Superior temporal gyrus (tissue), 1 donor: ENCODE results near the gene CROCC2.

Source experiments
- DNase-seq: peaks from one replicate; pipeline ENCODE4 v3.0.0-alpha.2; 2016; ENCODE audit errors: extremely low spot score

Gene CROCC2

DNA sequence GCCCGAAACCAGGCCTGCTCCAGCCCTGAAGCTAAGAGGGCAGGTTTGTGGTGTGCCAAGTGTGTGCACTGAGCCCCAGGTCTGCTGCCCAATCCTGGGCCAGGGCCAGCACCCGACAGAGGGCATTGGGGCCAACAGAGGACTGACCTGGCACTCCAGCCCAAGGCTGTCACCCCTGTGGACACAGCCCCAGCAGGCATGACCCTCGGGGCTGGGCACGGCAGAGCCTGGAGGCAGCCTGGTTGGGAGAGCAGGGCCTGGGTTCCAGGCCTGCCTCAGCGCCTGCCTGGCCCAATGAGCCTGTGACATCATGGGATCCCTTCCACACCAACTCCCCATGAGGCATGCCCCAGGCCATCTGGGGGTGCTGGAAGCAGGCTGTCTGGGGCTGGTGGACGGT lies 81.5 kb downstream of the CROCC2 start:
- DNase-seq = no peak

DNA sequence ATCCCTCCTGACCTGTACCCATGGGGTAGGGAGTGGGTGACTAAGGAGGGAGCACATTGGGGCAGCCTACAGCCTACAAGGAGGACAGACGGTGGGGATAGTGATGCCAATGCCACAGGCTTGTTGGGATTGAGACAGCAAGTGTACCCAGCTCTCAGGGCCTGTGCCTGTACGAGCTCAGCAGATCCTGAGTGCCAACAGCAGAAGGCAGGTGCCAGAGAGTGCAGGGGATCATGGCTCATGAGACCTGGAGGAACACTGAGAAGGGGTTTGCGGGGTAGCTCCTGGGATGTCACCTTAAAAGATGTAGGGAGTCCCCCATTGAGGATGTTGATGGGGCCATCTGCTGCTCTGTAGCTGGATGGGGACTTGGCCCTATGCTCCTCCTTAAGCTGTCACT lies 82.0 kb downstream of the CROCC2 start:
- DNase-seq = no peak

DNA sequence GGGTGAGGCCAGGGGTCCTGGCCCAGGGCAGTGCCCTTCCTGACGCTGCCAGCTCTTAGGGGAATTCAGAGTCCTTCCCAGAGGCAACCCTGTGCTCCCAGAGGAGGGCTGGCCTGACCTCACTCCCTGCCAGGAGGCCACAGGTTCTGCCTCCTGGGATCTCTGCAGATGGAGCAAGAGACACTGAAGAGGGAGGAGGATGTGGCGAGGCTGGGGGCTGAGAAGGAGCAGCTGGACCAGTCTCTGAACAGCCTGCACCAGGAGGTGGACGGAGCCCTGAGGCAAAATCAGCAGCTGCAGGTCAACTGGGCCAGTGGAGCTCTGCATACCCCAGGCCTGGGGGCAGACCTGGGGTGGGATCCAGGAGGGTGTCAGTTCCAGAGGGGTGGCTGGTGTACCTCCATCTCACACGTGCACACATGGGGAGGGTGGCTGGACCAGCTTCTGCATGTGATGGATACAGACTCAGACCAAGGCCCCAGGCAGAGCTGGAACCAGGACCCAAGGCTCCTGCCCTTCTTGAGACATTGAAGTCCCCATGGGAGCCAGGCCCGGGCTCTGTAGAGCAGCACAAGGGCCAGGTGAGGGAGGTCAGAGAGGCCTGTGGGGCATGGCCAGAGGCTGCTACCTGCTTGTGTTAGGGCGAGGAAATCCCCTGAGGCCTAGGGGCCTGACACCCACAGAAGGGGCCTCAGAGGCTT lies 82.6 kb downstream of the CROCC2 start:
- no peak for DNase-seq

DNA sequence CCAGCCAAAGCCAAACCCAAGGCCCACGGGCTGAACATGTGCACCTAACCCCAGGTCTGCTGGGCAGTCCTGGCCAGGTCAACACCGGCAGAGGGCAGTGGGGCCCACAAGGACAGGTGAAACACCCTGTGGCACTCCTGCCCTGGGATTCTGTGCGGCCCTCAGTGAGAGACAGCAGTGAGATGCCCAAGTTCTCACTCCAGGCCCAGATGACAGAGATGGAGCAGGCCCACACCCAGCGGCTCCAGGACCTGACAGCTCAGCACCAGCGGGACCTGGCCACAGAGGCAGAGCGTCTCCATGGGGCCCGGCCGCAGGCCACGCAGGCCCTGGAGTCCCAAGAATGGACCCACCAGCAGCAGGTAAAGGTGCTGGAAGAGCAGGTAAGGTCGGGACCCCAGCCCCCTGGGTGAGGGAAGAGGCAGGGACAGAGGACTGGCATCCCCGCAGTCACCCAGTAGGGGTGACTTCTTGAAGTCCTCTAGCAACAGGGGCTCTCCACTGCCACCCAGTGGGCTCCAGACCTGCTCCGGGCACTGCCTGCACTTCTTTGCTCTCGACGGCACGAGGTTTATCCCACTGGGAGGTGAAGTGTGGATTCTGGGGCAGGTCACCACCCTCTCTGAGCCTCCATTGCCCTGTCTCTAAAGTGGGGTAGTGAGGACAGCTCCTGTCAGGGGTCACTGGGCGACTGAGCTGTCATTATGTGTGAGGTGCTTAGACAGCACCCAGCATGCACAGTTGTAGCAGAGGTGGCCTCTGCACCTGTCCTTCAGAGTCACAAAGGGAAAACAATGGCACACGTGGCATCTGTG lies 83.5 kb downstream of the CROCC2 start:
- no peak for DNase-seq

DNA sequence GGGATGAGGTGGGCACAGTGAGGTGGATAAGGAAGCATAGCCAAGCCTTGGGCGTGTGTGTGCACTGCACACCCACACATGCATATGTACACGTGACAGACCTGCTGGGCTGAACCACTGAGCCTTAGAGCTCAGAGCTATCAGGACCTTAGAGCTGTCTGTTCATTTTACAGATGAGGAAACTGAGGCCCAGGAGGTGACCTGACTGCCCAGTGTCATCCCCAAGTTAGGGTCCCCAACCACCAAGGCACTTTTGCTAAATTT lies 84.1 kb downstream of the CROCC2 start:
- no peak for DNase-seq

GRCh38 chr2:240990726-240991377 lies 84.7 kb downstream of the CROCC2 start:
- no peak for DNase-seq

DNA sequence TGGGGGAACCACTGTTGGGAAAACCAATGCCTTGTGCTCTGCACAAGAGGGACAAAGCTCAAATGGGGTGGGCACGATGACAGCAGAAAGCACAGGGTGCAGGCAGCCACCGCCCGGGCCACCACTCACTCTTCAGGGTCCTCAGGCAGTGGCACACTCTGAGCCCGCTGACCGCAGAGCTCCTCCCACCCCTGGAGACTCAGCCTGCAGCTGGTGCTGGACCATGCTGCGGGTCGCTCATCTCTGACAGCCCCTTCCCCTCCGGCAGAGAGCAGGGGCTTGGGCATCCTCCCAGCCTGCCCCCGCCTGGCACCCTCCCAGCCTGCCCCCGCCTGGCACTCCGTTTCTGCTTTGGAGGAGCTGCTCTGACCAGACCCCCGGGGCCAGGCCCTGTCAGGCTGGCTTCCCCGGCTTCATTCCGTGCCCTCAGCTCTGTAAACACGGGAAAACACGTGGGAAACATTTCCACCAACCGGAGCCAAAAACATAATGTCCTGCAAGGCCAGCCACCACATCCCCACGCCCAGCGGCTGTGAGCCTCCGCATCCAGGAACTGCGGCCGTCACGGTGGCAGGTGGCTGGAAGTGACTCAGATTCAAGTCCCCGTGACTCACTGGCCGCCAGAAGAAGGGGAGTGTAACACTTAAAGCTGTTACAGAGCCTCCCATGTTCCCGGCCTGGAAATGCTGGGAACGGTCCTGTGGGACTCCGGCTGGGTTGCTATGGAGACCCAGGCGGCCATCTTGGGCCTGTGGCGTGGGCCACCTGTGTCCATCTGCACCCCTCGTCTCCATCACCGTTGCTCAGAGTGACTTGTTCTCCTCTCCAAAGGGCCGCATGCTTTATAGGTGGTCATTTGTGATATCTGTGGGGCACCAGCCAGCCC lies 85.5 kb downstream of the CROCC2 start:
- peak; percentile 68 for DNase-seq

DNA sequence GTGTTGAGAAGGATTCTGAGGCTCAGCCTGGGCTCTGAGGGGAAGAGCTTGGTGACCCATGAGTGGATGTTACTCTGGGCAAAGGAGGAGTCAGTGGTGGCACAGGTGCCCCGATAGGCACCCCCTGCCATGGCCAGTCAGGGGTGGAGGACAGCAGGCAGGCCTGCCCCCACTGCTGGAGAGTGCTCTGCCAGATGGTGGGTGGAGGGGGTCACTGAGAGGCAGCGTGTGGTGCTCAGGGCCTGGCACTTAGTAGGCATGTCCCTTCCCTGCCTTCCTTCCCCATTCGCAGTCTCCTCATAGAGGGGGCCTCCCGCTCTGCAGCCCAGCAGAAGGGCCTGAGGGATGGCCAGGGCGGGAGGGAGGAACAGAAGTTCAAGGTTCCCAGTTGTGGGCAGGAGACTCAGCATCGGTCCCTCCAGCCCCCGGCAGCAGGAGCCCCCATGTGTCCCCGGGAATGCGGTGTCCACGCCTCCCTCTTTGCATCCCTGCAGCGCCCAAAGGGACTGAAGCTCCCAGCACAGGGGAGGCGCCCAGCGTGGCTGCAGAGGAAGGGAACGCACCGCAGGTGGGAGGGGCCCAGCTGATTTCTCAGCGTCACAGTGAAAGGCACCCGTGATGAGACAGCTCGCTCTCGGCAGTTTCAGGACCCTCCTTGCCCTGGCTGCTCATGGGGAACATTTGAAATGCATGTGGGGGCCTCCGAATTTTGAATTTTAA lies 86.6 kb downstream of the CROCC2 start:
- no peak for DNase-seq

DNA sequence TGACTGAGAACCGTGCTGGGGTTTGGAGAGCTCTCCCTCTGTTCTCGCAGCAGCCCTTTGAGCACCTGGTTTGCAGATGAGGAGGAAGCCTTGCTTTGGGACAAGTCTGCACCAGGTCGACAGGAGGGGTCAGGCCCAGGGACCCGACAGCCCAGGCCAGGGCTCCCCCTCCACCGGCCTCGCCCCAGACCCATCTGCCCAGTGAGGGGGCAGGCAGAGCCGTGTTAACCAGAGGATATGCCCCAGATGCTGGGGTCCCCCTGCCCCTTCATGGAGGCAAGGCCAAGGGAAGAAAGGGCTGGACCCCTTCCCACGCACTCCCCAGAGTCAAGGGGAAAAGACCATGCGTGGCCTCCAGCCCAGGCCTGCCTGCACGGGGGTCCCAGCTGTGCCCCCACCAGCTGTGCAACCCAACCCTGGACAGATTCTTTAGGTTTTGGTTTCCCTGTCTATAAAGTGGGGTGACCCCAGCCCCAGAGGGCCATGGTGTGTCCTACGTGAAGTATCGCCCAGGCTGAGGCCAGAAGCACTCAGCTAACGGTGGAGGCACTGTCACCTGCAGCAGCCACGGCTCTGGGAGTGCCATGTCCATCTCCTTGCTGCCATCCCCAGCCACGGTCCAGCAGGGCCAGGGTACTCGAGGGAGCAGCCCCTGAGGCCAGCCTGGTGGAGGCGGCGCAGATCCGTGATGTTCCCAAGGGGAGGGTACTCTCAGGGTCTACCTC lies 87.5 kb downstream of the CROCC2 start:
- DNase-seq = no peak

- DNase-seq = no peak
Measured at GRCh38 chr2:240994171-240994896, 88.2 kb downstream of the CROCC2 start.

GRCh38 chr2:240995041-240996021 lies 89.2 kb downstream of the CROCC2 start:
- DNase-seq = no peak

GRCh38 chr2:240996161-240996833 lies 90.2 kb downstream of the CROCC2 start:
- no peak for DNase-seq

GRCh38 chr2:240996834-240997140 lies 90.7 kb downstream of the CROCC2 start:
- no peak for DNase-seq

GRCh38 chr2:240997141-240997855 lies 91.2 kb downstream of the CROCC2 start:
- no peak for DNase-seq

GRCh38 chr2:240997856-240998705 lies 91.9 kb downstream of the CROCC2 start, which contains the start of gene SNED1:
Gene SNED1 (plus strand): TSS chr2:240998618. CDS start chr2:240998838, 220 bp downstream.
- DNase-seq = no peak

GRCh38 chr2:240998706-240998994 lies 92.5 kb downstream of the CROCC2 start:
- DNase-seq = no peak
